ENCODE measurements around the gene LMO7. TPM values are rescaled to one million over a fixed set of nuclear protein-coding genes. Genes with fewer than 3 reads are reported as not detected.

Gene LMO7
- total RNA-seq, 1 experiment from 2014 or later: 18.5 TPM

DNA sequence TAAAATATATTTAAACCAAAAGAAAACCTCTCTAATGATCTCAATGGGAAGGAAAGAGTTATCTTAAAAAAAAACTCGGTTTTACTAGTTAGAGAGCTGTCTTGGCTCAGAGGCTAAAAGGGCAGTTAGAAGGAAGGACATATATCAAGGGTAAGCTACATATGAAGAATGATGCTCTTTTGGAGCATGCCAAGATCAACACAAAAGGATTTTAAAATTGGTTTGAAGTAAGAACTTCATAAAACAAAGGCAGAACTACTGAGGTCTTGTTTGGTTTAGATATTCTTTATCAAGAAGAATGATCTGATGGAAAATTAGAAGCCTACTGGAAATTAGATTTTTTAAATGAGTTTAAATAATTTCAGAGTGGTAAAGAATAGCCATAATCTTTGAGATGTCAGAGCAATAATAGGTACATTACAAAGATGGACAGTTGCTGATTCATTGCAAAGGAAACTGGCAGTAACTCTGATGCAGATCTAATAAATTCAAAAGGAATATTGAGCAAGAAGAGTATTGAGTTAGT is 39.4 kb upstream of the LMO7 start (continued):
- TF ChIP-seq, protein P1, sequence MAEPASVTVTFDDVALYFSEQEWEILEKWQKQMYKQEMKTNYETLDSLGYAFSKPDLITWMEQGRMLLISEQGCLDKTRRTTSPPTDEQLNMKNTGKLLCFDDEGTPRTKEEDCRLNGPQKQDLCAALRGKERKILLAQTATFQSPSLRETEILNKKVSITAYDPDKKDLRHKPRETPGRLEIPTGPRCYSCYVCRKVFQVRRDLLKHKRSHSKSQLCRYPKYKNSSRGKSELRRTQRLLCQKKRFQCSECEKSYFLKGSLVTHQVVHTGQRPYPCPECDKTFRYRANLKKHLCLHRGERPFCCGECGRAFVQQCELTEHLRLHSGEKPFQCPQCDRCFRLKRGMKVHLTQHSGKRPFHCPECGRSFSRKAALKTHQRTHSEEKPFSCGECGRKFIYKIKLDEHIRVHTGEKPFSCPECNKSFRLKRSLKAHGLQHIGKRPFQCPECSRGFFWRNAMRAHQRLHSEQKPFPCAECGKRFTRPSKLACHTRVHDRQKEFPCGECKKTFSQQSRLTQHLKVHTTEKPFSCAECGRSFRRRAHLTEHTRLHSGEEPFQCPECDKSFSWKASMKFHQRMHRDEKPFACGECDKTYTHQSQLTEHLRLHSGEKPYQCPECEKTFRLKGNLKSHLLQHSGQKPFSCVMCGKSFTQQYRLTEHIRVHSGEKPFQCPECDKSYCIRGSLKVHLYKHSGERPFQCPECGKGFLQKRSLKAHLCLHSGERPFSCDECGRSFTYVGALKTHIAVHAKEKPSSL (CRISPR knock-in tag; conservative IDR thresholded peaks at IDR 0.05): no peak
- TF ChIP-seq CBFB (CRISPR knock-in tag; IDR thresholded peaks at IDR 0.05; ENCODE audit: low read depth): no peak

DNA sequence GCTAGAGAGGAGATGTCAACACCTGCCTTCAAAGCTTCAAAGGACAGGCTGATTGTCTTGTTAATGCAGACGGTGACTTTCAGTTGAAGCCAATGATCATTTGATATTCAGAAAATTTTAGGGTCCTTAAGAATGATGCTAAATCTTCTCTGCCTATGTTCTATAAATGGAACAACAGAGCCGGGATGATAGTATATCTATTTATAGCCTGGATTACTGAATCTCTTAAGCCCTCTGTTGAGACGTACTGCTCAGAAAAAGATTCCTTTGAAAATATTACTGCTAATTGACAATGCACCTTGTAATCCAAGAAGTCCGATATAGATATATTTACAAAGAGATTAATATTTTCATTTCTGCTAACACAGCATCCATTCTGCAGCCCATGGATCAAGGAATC is 35.8 kb upstream of the LMO7 start:
- POLR2A ChIA-PET: no interaction called here
- H3K36me3 Mint-ChIP-seq: peaks cover 14% of the 10 kb centered on the region
- no peak overlapping the region for H3K4me3 Mint-ChIP-seq
- CTCF ChIA-PET: no interaction called here
- H3K27ac Mint-ChIP-seq: no peak overlapping the region
- no peaks in the 10 kb centered on the region for H3K4me1 Mint-ChIP-seq
- H3K9me3 Mint-ChIP-seq: peaks cover 8% of the 10 kb centered on the region; the same call in 1 of the 2 replicates
- TF ChIP-seq TEAD1 (CRISPR knock-in tag; IDR thresholded peaks at IDR 0.05) (no peak), CBFB (CRISPR knock-in tag; IDR thresholded peaks at IDR 0.05; ENCODE audit: low read depth) (no peak), ZNF671 (CRISPR knock-in tag; IDR thresholded peaks at IDR 0.05) (no peak), SP1 (CRISPR knock-in tag; conservative IDR thresholded peaks at IDR 0.05) (no peak), RELA (CRISPR knock-in tag; IDR thresholded peaks at IDR 0.05; ENCODE audit: borderline replicate concordance) (no peak), MYBL2 (CRISPR knock-in tag; IDR thresholded peaks at IDR 0.05) (no peak), RORB (CRISPR knock-in tag; IDR thresholded peaks at IDR 0.05) (no peak), CREB1 (CRISPR knock-in tag; IDR thresholded peaks at IDR 0.05) (no peak), ZNF317 (CRISPR knock-in tag; IDR thresholded peaks at IDR 0.05; ENCODE audit: borderline replicate concordance, low read depth) (no peak), MXD4 (CRISPR knock-in tag; IDR thresholded peaks at IDR 0.05; ENCODE audit: borderline replicate concordance) (no peak), KAT7 (CRISPR knock-in tag; IDR thresholded peaks at IDR 0.05; ENCODE audit: borderline replicate concordance) (no peak), NFE2L1 (CRISPR knock-in tag; IDR thresholded peaks at IDR 0.05) (no peak)
- TF ChIP-seq, protein P2, sequence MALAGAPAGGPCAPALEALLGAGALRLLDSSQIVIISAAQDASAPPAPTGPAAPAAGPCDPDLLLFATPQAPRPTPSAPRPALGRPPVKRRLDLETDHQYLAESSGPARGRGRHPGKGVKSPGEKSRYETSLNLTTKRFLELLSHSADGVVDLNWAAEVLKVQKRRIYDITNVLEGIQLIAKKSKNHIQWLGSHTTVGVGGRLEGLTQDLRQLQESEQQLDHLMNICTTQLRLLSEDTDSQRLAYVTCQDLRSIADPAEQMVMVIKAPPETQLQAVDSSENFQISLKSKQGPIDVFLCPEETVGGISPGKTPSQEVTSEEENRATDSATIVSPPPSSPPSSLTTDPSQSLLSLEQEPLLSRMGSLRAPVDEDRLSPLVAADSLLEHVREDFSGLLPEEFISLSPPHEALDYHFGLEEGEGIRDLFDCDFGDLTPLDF (CRISPR knock-in tag; IDR thresholded peaks at IDR 0.05): no peak
- TF ChIP-seq, protein P3, sequence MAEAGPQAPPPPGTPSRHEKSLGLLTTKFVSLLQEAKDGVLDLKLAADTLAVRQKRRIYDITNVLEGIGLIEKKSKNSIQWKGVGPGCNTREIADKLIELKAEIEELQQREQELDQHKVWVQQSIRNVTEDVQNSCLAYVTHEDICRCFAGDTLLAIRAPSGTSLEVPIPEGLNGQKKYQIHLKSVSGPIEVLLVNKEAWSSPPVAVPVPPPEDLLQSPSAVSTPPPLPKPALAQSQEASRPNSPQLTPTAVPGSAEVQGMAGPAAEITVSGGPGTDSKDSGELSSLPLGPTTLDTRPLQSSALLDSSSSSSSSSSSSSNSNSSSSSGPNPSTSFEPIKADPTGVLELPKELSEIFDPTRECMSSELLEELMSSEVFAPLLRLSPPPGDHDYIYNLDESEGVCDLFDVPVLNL (CRISPR knock-in tag; IDR thresholded peaks at IDR 0.05; ENCODE audit: borderline replicate concordance, low read depth): no peak
- TF ChIP-seq, protein P4, sequence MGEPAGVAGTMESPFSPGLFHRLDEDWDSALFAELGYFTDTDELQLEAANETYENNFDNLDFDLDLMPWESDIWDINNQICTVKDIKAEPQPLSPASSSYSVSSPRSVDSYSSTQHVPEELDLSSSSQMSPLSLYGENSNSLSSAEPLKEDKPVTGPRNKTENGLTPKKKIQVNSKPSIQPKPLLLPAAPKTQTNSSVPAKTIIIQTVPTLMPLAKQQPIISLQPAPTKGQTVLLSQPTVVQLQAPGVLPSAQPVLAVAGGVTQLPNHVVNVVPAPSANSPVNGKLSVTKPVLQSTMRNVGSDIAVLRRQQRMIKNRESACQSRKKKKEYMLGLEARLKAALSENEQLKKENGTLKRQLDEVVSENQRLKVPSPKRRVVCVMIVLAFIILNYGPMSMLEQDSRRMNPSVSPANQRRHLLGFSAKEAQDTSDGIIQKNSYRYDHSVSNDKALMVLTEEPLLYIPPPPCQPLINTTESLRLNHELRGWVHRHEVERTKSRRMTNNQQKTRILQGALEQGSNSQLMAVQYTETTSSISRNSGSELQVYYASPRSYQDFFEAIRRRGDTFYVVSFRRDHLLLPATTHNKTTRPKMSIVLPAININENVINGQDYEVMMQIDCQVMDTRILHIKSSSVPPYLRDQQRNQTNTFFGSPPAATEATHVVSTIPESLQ (CRISPR knock-in tag; IDR thresholded peaks at IDR 0.05): no peak
- TF ChIP-seq, protein P5, sequence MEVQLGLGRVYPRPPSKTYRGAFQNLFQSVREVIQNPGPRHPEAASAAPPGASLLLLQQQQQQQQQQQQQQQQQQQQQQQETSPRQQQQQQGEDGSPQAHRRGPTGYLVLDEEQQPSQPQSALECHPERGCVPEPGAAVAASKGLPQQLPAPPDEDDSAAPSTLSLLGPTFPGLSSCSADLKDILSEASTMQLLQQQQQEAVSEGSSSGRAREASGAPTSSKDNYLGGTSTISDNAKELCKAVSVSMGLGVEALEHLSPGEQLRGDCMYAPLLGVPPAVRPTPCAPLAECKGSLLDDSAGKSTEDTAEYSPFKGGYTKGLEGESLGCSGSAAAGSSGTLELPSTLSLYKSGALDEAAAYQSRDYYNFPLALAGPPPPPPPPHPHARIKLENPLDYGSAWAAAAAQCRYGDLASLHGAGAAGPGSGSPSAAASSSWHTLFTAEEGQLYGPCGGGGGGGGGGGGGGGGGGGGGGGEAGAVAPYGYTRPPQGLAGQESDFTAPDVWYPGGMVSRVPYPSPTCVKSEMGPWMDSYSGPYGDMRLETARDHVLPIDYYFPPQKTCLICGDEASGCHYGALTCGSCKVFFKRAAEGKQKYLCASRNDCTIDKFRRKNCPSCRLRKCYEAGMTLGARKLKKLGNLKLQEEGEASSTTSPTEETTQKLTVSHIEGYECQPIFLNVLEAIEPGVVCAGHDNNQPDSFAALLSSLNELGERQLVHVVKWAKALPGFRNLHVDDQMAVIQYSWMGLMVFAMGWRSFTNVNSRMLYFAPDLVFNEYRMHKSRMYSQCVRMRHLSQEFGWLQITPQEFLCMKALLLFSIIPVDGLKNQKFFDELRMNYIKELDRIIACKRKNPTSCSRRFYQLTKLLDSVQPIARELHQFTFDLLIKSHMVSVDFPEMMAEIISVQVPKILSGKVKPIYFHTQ (CRISPR knock-in tag; IDR thresholded peaks at IDR 0.05): no peak
- TF ChIP-seq, protein P6, sequence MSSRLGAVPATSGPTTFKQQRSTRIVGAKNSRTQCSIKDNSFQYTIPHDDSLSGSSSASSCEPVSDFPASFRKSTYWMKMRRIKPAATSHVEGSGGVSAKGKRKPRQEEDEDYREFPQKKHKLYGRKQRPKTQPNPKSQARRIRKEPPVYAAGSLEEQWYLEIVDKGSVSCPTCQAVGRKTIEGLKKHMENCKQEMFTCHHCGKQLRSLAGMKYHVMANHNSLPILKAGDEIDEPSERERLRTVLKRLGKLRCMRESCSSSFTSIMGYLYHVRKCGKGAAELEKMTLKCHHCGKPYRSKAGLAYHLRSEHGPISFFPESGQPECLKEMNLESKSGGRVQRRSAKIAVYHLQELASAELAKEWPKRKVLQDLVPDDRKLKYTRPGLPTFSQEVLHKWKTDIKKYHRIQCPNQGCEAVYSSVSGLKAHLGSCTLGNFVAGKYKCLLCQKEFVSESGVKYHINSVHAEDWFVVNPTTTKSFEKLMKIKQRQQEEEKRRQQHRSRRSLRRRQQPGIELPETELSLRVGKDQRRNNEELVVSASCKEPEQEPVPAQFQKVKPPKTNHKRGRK (CRISPR knock-in tag; IDR thresholded peaks at IDR 0.05; ENCODE audit: borderline replicate concordance): no peak
- no peaks in the 10 kb centered on the region for H3K27me3 Mint-ChIP-seq (ENCODE audit: low read depth)
- DNase-seq (ENCODE audit: low spot score) (no peak), ATAC-seq (no peak)

All from WTC11 (cell line).